GM12875 (cell line): Measurements from ENCODE around the gene CAMKK2.
"Not testable (repeated sequence)": the region's sequence is repeated elsewhere in the genome, so short reads cannot be mapped to it uniquely, and the experiment has no call there.

ENCODE experiments used
- H3K4me3 ChIP-seq: one replicate; pipeline ENCODE4 v1.5.1; 2011; ENCODE audit warnings: low read depth, low read length, control low read depth
- TF ChIP-seq, protein P1 (sequence below): IDR thresholded peaks from 2 replicates; pipeline ENCODE4 v1.5.1; 2011; ENCODE audit warnings: low read depth, mild to moderate bottlenecking, control low read depth, inconsistent platforms, low read length, moderate library complexity, borderline replicate concordance; ENCODE audit not compliant: insufficient read depth

Gene CAMKK2

DNA sequence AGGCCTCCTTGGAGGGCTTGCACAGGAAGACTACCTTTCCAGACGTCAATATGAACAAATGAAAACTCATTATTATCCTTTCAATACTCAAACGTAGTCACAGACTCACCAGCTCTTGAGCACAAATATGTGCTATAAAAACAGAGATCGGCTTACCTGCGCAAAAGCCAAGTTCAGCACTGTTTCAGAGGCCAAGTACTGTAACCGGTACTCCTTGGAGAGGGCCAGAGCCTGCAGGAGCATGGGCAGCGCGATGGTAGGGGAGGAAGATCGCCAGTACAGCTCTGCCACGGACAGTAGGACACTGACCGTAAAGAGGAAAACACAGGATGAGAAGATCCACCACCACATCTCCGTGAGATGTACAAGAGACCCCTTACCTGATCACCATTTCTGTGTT, 21.6 kb upstream of the CAMKK2 start:
- TF ChIP-seq, protein P1, sequence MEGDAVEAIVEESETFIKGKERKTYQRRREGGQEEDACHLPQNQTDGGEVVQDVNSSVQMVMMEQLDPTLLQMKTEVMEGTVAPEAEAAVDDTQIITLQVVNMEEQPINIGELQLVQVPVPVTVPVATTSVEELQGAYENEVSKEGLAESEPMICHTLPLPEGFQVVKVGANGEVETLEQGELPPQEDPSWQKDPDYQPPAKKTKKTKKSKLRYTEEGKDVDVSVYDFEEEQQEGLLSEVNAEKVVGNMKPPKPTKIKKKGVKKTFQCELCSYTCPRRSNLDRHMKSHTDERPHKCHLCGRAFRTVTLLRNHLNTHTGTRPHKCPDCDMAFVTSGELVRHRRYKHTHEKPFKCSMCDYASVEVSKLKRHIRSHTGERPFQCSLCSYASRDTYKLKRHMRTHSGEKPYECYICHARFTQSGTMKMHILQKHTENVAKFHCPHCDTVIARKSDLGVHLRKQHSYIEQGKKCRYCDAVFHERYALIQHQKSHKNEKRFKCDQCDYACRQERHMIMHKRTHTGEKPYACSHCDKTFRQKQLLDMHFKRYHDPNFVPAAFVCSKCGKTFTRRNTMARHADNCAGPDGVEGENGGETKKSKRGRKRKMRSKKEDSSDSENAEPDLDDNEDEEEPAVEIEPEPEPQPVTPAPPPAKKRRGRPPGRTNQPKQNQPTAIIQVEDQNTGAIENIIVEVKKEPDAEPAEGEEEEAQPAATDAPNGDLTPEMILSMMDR, result no peak
- H3K4me3 ChIP-seq, result no peak overlapping the region

- TF ChIP-seq, protein P1, result no peak
- no peak overlapping the region for H3K4me3 ChIP-seq
Measured at GRCh38 chr12:121314431-121314830, 17.9 kb upstream of the CAMKK2 start.

GRCh38 chr12:121310231-121310630, 13.7 kb upstream of the CAMKK2 start:
- H3K4me3 ChIP-seq, result not testable (repeated sequence)

- not testable (repeated sequence) for H3K4me3 ChIP-seq
Measured at GRCh38 chr12:121307397-121307796, 10.9 kb upstream of the CAMKK2 start.

GRCh38 chr12:121304306-121304705, 7.8 kb upstream of the CAMKK2 start:
- H3K4me3 ChIP-seq, result no peak overlapping the region

GRCh38 chr12:121301876-121302275, 5.4 kb upstream of the CAMKK2 start:
- TF ChIP-seq, protein P1, result no peak
- no peak overlapping the region for H3K4me3 ChIP-seq

More at GRCh38 chr12:121304306-121304705, 7.8 kb upstream of the CAMKK2 start:
- TF ChIP-seq, protein P1, result no peak

DNA sequence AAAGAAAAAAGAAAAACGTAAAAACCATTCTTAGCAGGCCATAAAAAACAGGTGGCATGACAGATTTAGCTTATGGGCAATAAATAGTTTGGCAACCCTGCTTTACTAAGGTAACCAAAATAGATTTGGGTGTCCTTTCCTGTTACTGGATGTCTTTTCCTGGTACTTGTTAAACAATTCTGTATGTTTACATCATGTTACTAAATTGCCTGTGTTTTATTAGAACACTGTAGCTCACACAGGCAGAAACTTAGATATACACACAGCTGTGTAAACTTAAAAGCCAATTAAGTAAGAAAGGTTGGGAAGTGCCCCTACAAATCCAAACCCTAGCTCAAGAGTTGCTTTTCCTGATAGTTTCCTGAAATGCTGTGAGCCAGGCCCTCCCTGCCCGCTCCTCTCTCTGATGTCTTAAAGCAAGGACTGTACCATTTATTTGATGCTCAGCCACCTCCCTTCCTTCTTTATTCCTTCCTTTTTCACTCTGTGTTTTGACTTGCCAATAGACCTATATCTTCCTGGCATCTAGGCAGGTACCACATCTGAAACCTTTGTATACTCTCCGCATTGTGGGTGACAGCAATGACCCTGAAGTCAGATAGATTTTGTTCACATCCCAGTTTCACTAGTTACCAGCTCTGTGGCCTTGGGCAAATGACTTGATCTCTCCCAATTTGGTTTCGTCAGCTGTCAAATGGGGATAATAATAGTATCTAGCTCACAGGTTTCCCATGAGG, 3.7 kb upstream of the CAMKK2 start:
- TF ChIP-seq, protein P1, result no peak

DNA sequence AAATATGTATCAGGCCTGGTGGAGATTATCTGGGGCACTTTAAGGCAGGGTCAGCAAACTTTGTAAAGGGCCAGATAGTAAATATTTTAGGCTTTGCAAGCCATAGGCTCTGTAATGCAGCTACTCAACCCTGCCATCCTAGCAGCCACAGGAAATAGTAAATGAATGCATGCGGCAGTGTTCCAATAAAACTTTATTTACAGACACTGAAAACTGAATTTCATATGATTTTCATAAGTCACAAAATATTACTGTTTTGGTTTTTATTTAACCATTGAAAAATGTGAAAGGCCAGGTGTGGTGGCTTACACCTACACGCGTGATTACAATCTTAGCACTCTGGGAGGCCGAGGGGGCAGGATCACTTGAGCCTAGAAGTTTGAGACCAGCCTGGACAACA, 3.2 kb upstream of the CAMKK2 start:
- no peak overlapping the region for H3K4me3 ChIP-seq
- TF ChIP-seq, protein P1, result no peak

More for the DNA sequence above, 3.7 kb upstream of the CAMKK2 start:
- no peak overlapping the region for H3K4me3 ChIP-seq

GRCh38 chr12:121298411-121298810, 1.9 kb upstream of the CAMKK2 start:
- not testable (repeated sequence) for H3K4me3 ChIP-seq
